ENCODE measurements around the gene RPTOR. TPM values are rescaled to one million over a fixed set of nuclear protein-coding genes. Genes with fewer than 3 reads are reported as not detected.

The RPTOR gene
- total RNA-seq, 6 donors from 2014 or later, result 26.8 to 109 (median 36.8) TPM

DNA sequence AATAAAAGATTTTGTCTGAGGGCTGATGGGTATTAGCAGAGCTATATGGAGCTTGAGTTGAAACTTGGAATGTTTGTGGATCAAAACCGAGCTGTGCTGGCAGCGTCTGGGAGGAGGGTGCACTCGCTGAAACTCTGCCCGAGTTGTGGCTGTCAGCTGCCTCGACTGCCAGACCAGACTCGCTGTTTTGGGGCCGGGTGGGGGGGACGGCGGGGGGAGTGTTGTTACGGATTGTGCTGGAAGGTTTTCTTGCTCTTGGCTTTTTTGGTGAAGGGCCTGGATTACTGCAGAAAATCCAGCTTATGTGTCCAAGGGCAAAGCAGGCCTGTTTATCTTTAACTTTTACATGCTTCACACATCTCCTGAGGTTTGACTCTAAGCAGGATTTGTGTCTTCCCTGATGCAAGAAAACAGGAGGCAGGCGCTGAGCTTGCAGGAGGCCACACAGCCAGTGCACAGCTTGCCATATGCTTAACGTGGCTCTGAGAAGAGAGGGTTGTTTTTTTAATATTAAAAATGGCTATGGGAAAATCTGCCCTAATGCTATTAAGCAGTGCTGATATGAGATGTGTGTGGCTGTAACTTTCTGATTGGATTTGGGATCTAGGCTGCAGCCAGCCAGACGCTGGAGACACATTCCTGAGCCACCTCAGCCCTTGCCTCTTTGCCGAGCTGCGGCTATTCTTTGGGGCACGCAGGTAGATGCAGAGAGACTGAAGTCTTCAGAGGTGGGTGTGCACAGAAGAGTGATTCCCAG lies 20.5 kb upstream of the RPTOR start:
- DNase-seq, result no peak
- no peak for ATAC-seq (ENCODE audit: low FRiP score in 2 of 2)

DNA sequence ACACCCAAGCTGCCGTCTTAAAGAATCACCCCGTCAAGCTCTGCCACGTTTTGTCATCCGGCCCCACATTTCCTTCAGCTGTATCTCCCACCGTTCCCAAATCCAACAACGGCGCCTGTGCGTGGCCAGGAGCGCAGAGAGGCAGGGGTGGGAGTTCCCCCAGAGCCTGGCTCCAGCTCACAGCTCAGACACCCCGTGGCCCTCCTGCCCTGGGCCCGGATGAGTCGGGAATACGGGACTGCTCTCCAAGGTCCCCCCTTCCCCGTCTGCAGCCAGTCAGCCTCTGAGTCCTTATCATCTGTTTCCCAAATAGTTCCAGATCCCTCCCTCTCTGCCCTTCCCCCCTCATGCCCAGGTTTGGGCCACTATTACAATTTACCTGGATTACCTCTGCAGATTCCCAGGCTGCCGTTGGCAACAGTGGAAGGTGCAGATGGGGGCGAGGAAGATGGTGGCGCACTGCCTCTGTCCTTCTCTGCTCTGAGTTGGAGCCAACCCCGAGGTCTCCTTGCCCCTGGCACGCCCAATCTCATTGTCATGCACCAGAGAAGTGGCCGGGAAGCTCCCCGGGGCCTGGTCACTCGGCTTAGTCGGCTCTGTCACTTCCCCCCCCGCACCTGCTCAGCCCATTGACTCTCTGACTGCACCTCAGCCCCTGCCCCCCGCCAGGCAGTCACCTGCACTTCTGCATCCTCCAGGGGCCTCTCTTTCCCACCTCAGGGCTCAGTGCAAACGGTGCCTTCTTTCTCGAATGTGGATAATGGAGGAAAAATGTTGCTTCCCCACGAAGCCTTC lies 18.3 kb upstream of the RPTOR start:
- Histone ChIP-seq H3K36me3 (no peaks in the 10 kb centered on the region), H3K9me3 (no peaks in the 10 kb centered on the region), H3K27me3 (no peaks in the 10 kb centered on the region), H3K27ac (no peak overlapping the region), H3K4me3 (no peak overlapping the region), H3K4me1 (peaks cover 0 to 3% (median under 1%) of the 10 kb centered on the region in 4 donors)
- WGBS, 2 donors, result 54 to 58% methylated on average over 18 to 28 of the region's 28 CpGs
- TF ChIP-seq EP300 (IDR thresholded peaks at IDR 0.05) (no peak), POLR2AphosphoS5 (IDR thresholded peaks at IDR 0.05) (no peak), POLR2A (IDR thresholded peaks at IDR 0.05) (no peak)
- TF ChIP-seq, protein P1, sequence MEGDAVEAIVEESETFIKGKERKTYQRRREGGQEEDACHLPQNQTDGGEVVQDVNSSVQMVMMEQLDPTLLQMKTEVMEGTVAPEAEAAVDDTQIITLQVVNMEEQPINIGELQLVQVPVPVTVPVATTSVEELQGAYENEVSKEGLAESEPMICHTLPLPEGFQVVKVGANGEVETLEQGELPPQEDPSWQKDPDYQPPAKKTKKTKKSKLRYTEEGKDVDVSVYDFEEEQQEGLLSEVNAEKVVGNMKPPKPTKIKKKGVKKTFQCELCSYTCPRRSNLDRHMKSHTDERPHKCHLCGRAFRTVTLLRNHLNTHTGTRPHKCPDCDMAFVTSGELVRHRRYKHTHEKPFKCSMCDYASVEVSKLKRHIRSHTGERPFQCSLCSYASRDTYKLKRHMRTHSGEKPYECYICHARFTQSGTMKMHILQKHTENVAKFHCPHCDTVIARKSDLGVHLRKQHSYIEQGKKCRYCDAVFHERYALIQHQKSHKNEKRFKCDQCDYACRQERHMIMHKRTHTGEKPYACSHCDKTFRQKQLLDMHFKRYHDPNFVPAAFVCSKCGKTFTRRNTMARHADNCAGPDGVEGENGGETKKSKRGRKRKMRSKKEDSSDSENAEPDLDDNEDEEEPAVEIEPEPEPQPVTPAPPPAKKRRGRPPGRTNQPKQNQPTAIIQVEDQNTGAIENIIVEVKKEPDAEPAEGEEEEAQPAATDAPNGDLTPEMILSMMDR (IDR thresholded peaks at IDR 0.05), result no peak
- DNase-seq, result no peak
- no peak for ATAC-seq (ENCODE audit: low FRiP score in 2 of 2)

More for the DNA sequence above, 20.5 kb upstream of the RPTOR start:
- H3K27ac ChIP-seq, result no peak overlapping the region
- H3K27me3 ChIP-seq, result no peaks in the 10 kb centered on the region
- no peak overlapping the region for H3K4me3 ChIP-seq
- peaks cover 3 to 19% (median 8%) of the 10 kb centered on the region in 4 donors for H3K4me1 ChIP-seq
- no peaks in the 10 kb centered on the region for H3K9me3 ChIP-seq
- whole genome bisulfite sequencing, 2 donors, result 68 to 79% methylated on average over 13 to 15 of the region's 16 CpGs
- TF ChIP-seq POLR2A (IDR thresholded peaks at IDR 0.05) (no peak), POLR2AphosphoS5 (IDR thresholded peaks at IDR 0.05) (no peak), EP300 (IDR thresholded peaks at IDR 0.05) (no peak)
- TF ChIP-seq, protein P1 (IDR thresholded peaks at IDR 0.05), result no peak
- no peaks in the 10 kb centered on the region for H3K36me3 ChIP-seq

DNA sequence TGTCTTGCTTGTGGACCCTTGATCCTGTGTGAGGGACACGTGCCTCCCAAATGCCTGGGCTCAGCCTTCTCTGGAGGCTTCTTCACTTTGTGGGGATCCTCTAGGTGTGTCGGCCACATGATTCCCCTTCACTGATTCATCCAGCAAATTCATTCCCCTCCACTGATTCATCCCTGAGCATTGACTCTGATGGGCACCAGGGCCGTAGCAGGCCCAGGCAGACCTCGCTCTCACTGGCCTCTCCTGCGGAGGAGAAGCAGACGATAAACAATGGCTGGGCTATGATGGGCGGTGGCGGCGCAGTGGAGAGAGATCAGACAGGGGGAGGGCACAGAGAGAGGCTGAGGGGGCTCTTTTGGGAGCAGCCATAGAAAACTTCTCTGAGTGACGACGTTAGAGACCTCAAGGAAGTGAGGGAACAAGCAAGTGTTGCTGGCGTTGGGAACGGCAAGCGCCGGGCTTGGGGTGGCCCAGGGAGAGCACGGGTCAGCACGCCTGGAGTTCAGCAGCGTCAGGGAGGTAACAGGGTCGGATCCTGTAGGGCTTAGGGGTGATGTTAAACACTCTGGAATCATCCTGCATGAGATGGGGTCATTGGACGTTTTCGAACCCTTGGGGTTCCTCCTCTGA lies 17.5 kb upstream of the RPTOR start:
- TF ChIP-seq POLR2AphosphoS5 (IDR thresholded peaks at IDR 0.05), result no peak
- no peak for TF ChIP-seq EP300 (IDR thresholded peaks at IDR 0.05)
- no peak for TF ChIP-seq POLR2A (IDR thresholded peaks at IDR 0.05)
- TF ChIP-seq, protein P1 (IDR thresholded peaks at IDR 0.05), result no peak
- H3K9me3 ChIP-seq, result no peaks in the 10 kb centered on the region
- H3K36me3 ChIP-seq, result no peaks in the 10 kb centered on the region
- H3K4me1 ChIP-seq, result no peaks in the 10 kb centered on the region
- no peaks in the 10 kb centered on the region for H3K27me3 ChIP-seq
- H3K4me3 ChIP-seq, result no peak overlapping the region
- H3K27ac ChIP-seq, result no peak overlapping the region
- 77 to 81% methylated on average over 18 to 21 of the region's 21 CpGs for WGBS, 2 donors
- peak in 1 of 2 donors; percentile 56 for DNase-seq
- ATAC-seq (ENCODE audit: low FRiP score in 2 of 2), result no peak

DNA sequence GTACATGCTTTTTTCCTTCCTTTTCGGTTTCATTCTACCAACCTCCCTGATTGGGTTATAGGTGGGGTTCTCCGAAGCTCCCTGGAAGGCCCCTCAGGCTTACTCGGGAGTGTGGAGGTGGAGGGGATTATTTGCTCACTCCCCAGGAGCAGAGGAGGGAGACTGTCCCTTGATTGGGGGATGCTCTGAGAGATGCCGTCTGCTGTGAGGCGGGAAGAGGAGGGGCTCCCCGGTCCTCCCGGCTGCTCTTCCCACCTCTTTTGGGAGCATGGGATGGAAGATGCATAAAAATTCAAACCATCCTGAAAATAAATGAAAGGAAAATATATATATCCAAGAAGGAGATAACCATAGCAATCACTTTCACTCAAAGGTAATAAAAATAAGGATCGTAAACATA lies 16.1 kb upstream of the RPTOR start:
- Histone ChIP-seq H3K27ac (no peak overlapping the region), H3K4me3 (no peak overlapping the region), H3K27me3 (no peaks in the 10 kb centered on the region), H3K9me3 (no peaks in the 10 kb centered on the region), H3K4me1 (no peaks in the 10 kb centered on the region), H3K36me3 (no peaks in the 10 kb centered on the region)
- WGBS, 2 donors, result 52 to 55% methylated on average over 8 of the region's 8 CpGs
- DNase-seq (no peak), ATAC-seq (ENCODE audit: low FRiP score in 2 of 2) (no peak)
- TF ChIP-seq EP300 (IDR thresholded peaks at IDR 0.05), result no peak
- TF ChIP-seq POLR2A (IDR thresholded peaks at IDR 0.05), result no peak
- TF ChIP-seq, protein P1 (IDR thresholded peaks at IDR 0.05), result no peak

Data from upper lobe of left lung (tissue), 6 donors.